Nephron progenitor cell (in vitro differentiated cells): Measurements from ENCODE around the gene PNCK.
"Not testable (repeated sequence)": the region's sequence is repeated elsewhere in the genome, so short reads cannot be mapped to it uniquely, and the experiment has no call there.

Source experiments
- DNase-seq: peaks from one replicate; pipeline ENCODE4 v3.0.0; 2021
- H3K27ac Mint-ChIP-seq: 2 replicates; pipeline ENCODE4 v1.8.0; 2021; ENCODE audit warnings: mild to moderate bottlenecking, moderate library complexity, mixed read lengths
- H3K27me3 Mint-ChIP-seq: 2 replicates; pipeline ENCODE4 v1.8.0; 2021; ENCODE audit warnings: mild to moderate bottlenecking, low read depth, mixed read lengths; ENCODE audit not compliant: poor library complexity
- H3K36me3 Mint-ChIP-seq: 2 replicates; pipeline ENCODE4 v1.8.0; 2021; ENCODE audit warnings: low read depth, mixed read lengths
- H3K4me1 Mint-ChIP-seq: 2 replicates; pipeline ENCODE4 v1.8.0; 2021; ENCODE audit warnings: mixed read lengths
- H3K4me3 Mint-ChIP-seq: 2 replicates; pipeline ENCODE4 v1.8.0; 2021; ENCODE audit warnings: mild to moderate bottlenecking, moderate library complexity, mixed read lengths
- H3K9me3 Mint-ChIP-seq: 2 replicates; pipeline ENCODE4 v1.8.0; 2021; ENCODE audit warnings: mild to moderate bottlenecking, moderate library complexity, mixed read lengths
- CTCF ChIP-seq: fragments of 200-600 bp; sonication (generic); IDR thresholded peaks from 2 replicates; pipeline ENCODE4 v1.5.0; 2021; ENCODE audit warnings: antibody characterized with exemption

The PNCK gene

GRCh38 chrX:153693216-153694086 is 19.8 kb upstream of the PNCK start:
- Mint-ChIP-seq H3K4me3 (no peak overlapping the region), H3K36me3 (no peaks in the 10 kb centered on the region)

GRCh38 chrX:153692611-153693156 is 19.1 kb upstream of the PNCK start:
- no peak for DNase-seq
- Mint-ChIP-seq H3K27ac (no peak overlapping the region), H3K4me1 (peaks cover 12% of the 10 kb centered on the region), H3K36me3 (no peaks in the 10 kb centered on the region), H3K4me3 (no peak overlapping the region), H3K9me3 (peaks cover 23% of the 10 kb centered on the region), H3K27me3 (peaks cover 3% of the 10 kb centered on the region)
- TF ChIP-seq CTCF, result no peak

More at GRCh38 chrX:153693216-153694086, 19.8 kb upstream of the PNCK start:
- H3K27me3 Mint-ChIP-seq, result peaks cover 3% of the 10 kb centered on the region
- TF ChIP-seq CTCF, result no peak
- DNase-seq, result no peak
- H3K4me1 Mint-ChIP-seq, result peaks cover 14% of the 10 kb centered on the region
- H3K27ac Mint-ChIP-seq, result no peak overlapping the region
- peaks cover 31% of the 10 kb centered on the region for H3K9me3 Mint-ChIP-seq

- TF ChIP-seq CTCF, result no peak
- no peaks in the 10 kb centered on the region for H3K36me3 Mint-ChIP-seq
These were observed 18.4 kb upstream of the PNCK start for GRCh38 chrX:153692003-153692402.

GRCh38 chrX:153691032-153691827 is 17.6 kb upstream of the PNCK start:
- not testable (repeated sequence) for H3K4me3 Mint-ChIP-seq, H3K4me1 Mint-ChIP-seq, H3K36me3 Mint-ChIP-seq, H3K27ac Mint-ChIP-seq, DNase-seq, H3K27me3 Mint-ChIP-seq
- H3K9me3 Mint-ChIP-seq, result peaks cover 19% of the 10 kb centered on the region

More at GRCh38 chrX:153692003-153692402, 18.4 kb upstream of the PNCK start:
- Mint-ChIP-seq H3K27me3 (peaks cover 3% of the 10 kb centered on the region), H3K4me3 (no peak overlapping the region), H3K9me3 (peaks cover 16% of the 10 kb centered on the region), H3K4me1 (peaks cover 5% of the 10 kb centered on the region), H3K27ac (no peak overlapping the region)
- DNase-seq, result no peak

- no peak for TF ChIP-seq CTCF
- H3K4me3 Mint-ChIP-seq, result no peak overlapping the region
These were observed 16.9 kb upstream of the PNCK start for GRCh38 chrX:153690466-153690865.

More at GRCh38 chrX:153690466-153690865, 16.9 kb upstream of the PNCK start:
- H3K4me1 Mint-ChIP-seq, result peaks cover 16% of the 10 kb centered on the region
- H3K36me3 Mint-ChIP-seq, result no peaks in the 10 kb centered on the region
- H3K9me3 Mint-ChIP-seq, result peaks cover 16% of the 10 kb centered on the region
- H3K27me3 Mint-ChIP-seq, result no peaks in the 10 kb centered on the region
- DNase-seq, result no peak
- H3K27ac Mint-ChIP-seq, result no peak overlapping the region
